NCI-H1417 treated with DMSO at 0.1 percent for 48 hours (cell line): Measurements from ENCODE around the gene COPG2.

Source experiments
- DNase-seq: peaks from one replicate; lab custom pipeline; 2025; lab: John Stamatoyannopoulos, UW

The COPG2 gene

GRCh38 chr7:130475776-130476175, 192.8 kb downstream of the COPG2 start:
- DNase-seq = no peak

- DNase-seq = no peak
These were observed 194.7 kb downstream of the COPG2 start for GRCh38 chr7:130473876-130474275.

- DNase-seq = no peak
These were observed 195.3 kb downstream of the COPG2 start for GRCh38 chr7:130473289-130473688.

GRCh38 chr7:130471974-130472373, 196.6 kb downstream of the COPG2 start:
- DNase-seq = no peak

GRCh38 chr7:130468612-130469011, 199.9 kb downstream of the COPG2 start:
- DNase-seq = no peak

GRCh38 chr7:130463553-130464434, 204.8 kb downstream of the COPG2 start:
- DNase-seq = no peak

GRCh38 chr7:130461272-130461671, 207.3 kb downstream of the COPG2 start:
- DNase-seq = no peak

GRCh38 chr7:130458257-130458656, 210.3 kb downstream of the COPG2 start:
- DNase-seq = no peak
